PFSK-1 (cell line): ENCODE data around the gene NADK.

Experiments used
- FOXP2 ChIP-seq: optimal IDR thresholded peaks from 2 replicates; pipeline ENCODE3; 2011; ENCODE audit warnings: borderline replicate concordance, control low read depth, inconsistent platforms; ENCODE audit not compliant: insufficient read depth; ENCODE audit errors: extremely low read length, extremely low read depth
- POLR2AphosphoS5 ChIP-seq: IDR thresholded peaks from 2 replicates; pipeline ENCODE4 v1.6.1; 2012; ENCODE audit warnings: low read depth, mild to moderate bottlenecking, control low read depth, low read length, moderate library complexity
- REST ChIP-seq, 2 experiments: IDR thresholded peaks; 2 replicates each; pipeline versions ENCODE4 v1.6.1 to v1.8.0; 2011 to 2012; ENCODE audit warnings: low read depth in 2 of 2, low read length in 2 of 2, control low read depth in 1 of 2, inconsistent platforms in 1 of 2, mild to moderate bottlenecking in 1 of 2, moderate library complexity in 1 of 2; ENCODE audit not compliant: insufficient read depth in 1 of 2
- SIN3A ChIP-seq: IDR thresholded peaks from 2 replicates; pipeline ENCODE4 v1.6.1; 2012; ENCODE audit warnings: mild to moderate bottlenecking, low read length, moderate library complexity, borderline replicate concordance; ENCODE audit not compliant: insufficient read depth
- TAF1 ChIP-seq: IDR thresholded peaks from 2 replicates; pipeline ENCODE4 v1.6.1; 2012; ENCODE audit warnings: low read length, control low read depth, borderline replicate concordance; ENCODE audit not compliant: insufficient read depth

NADK gene

GRCh38 chr1:1788136-1788535 lies 9.9 kb upstream of the NADK start:
- TF ChIP-seq TAF1 = no peak
- TF ChIP-seq FOXP2 = no peak
- no peak for TF ChIP-seq SIN3A
- TF ChIP-seq REST (IDR thresholded peaks at IDR 0.05; ENCODE audit: insufficient read depth in 1 of 2, low read depth in 2 of 2, low read length in 2 of 2) = no peak
- no peak for TF ChIP-seq POLR2AphosphoS5

- TF ChIP-seq REST (IDR thresholded peaks at IDR 0.05; ENCODE audit: insufficient read depth in 1 of 2, low read depth in 2 of 2, low read length in 2 of 2) = no peak
- TF ChIP-seq SIN3A = no peak
- no peak for TF ChIP-seq POLR2AphosphoS5
- no peak for TF ChIP-seq TAF1
- TF ChIP-seq FOXP2 = no peak
These were observed 8.8 kb upstream of the NADK start for GRCh38 chr1:1786836-1787605.

- TF ChIP-seq FOXP2 = no peak
- no peak for TF ChIP-seq TAF1
- no peak for TF ChIP-seq REST (IDR thresholded peaks at IDR 0.05; ENCODE audit: insufficient read depth in 1 of 2, low read depth in 2 of 2, low read length in 2 of 2)
- TF ChIP-seq POLR2AphosphoS5 = no peak
- no peak for TF ChIP-seq SIN3A
These were observed 7.4 kb upstream of the NADK start for GRCh38 chr1:1785666-1786065.

GRCh38 chr1:1784933-1785332 lies 6.7 kb upstream of the NADK start:
- TF ChIP-seq FOXP2 (no peak), SIN3A (no peak), TAF1 (no peak), REST (IDR thresholded peaks at IDR 0.05; ENCODE audit: insufficient read depth in 1 of 2, low read depth in 2 of 2, low read length in 2 of 2) (no peak), POLR2AphosphoS5 (no peak)

GRCh38 chr1:1783320-1783719 lies 5.0 kb upstream of the NADK start:
- TF ChIP-seq REST (IDR thresholded peaks at IDR 0.05; ENCODE audit: insufficient read depth in 1 of 2, low read depth in 2 of 2, low read length in 2 of 2) = no peak
- TF ChIP-seq TAF1 = no peak
- TF ChIP-seq POLR2AphosphoS5 = no peak
- TF ChIP-seq FOXP2 = no peak
- TF ChIP-seq SIN3A = no peak
